SHP77 treated with DMSO at 0.1 percent for 48 hours (cell line): ENCODE measurements around the gene SASH3.

Experiments
- DNase-seq: peaks from one replicate; lab custom pipeline; 2025; lab: John Stamatoyannopoulos, UW

The SASH3 gene

GRCh38 chrX:129783291-129783713 is 3.6 kb downstream of the SASH3 start:
- DNase-seq, result no peak

GRCh38 chrX:129784371-129784770 is 4.6 kb downstream of the SASH3 start:
- no peak for DNase-seq

- DNase-seq, result no peak
Measured at GRCh38 chrX:129785160-129785947, 5.6 kb downstream of the SASH3 start.

GRCh38 chrX:129786210-129786651 is 6.5 kb downstream of the SASH3 start:
- no peak for DNase-seq

GRCh38 chrX:129787336-129788055 is 7.7 kb downstream of the SASH3 start:
- DNase-seq, result no peak

GRCh38 chrX:129788527-129788926 is 8.8 kb downstream of the SASH3 start:
- no peak for DNase-seq

- DNase-seq, result no peak
Measured at GRCh38 chrX:129790146-129790545, 10.4 kb downstream of the SASH3 start.

- DNase-seq, result no peak
Measured at GRCh38 chrX:129790808-129791207, 11.1 kb downstream of the SASH3 start.

GRCh38 chrX:129791336-129791735 is 11.6 kb downstream of the SASH3 start:
- DNase-seq, result no peak

GRCh38 chrX:129791961-129792570 is 12.3 kb downstream of the SASH3 start:
- DNase-seq, result no peak

- DNase-seq, result no peak
Measured at GRCh38 chrX:129792586-129793291, 13.0 kb downstream of the SASH3 start.

GRCh38 chrX:129793604-129794191 is 13.9 kb downstream of the SASH3 start:
- peak; percentile 72 for DNase-seq

- DNase-seq, result no peak
Measured at GRCh38 chrX:129795584-129795983, 15.8 kb downstream of the SASH3 start.

GRCh38 chrX:129797251-129797906 is 17.6 kb downstream of the SASH3 start:
- DNase-seq, result no peak

GRCh38 chrX:129798456-129798855 is 18.7 kb downstream of the SASH3 start:
- no peak for DNase-seq

- no peak for DNase-seq
Measured at GRCh38 chrX:129798888-129799287, 19.1 kb downstream of the SASH3 start.

GRCh38 chrX:129800186-129800585 is 20.4 kb downstream of the SASH3 start:
- DNase-seq, result no peak

GRCh38 chrX:129802863-129803262 is 23.1 kb downstream of the SASH3 start:
- DNase-seq, result no peak

- no peak for DNase-seq
Measured at GRCh38 chrX:129804806-129805205, 25.1 kb downstream of the SASH3 start.

- no peak for DNase-seq
Measured at GRCh38 chrX:129808158-129808828, 28.5 kb downstream of the SASH3 start.
